Coronary artery (tissue), 2 donors: Measurements from ENCODE around the gene TIMELESS.
A peak's percentile ranks its signal among the peaks of the same experiment; 100 is the strongest.
"Not testable (repeated sequence)": the region's sequence is repeated elsewhere in the genome, so short reads cannot be mapped to it uniquely, and the experiment has no call there.

Experiments
- DNase-seq: peaks from one replicate; pipeline ENCODE4 v3.0.0-alpha.2; 2017; ENCODE audit warnings: low spot score
- H3K27ac ChIP-seq, 2 donors: fragments of 200-600 bp; sonication (generic); one replicate each; pipeline ENCODE4 v1.5.1; 2016 to 2019
- H3K4me3 ChIP-seq: fragments of 200-600 bp; sonication (generic); 2 replicates; pipeline ENCODE4 v1.5.1; 2016; ENCODE audit warnings: mild to moderate bottlenecking, moderate library complexity
- CTCF ChIP-seq: fragments of 200-600 bp; sonication (generic); IDR thresholded peaks from one replicate; pipeline ENCODE4 v1.5.1; 2019; ENCODE audit warnings: antibody characterized with exemption

TIMELESS gene

GRCh38 chr12:56454557-56454956 lies 5.3 kb upstream of the TIMELESS start, which contains the start of gene MIP:
TSS of gene MIP (minus strand) at chr12:56454657. CDS start at chr12:56454613, 44 bp downstream.
- Histone ChIP-seq H3K27ac (no peak within 1 kb of the TSS), H3K4me3 (no peak within 1 kb of the TSS)
- DNase-seq = no peak
- no peak for TF ChIP-seq CTCF

- TF ChIP-seq CTCF = no peak
- Histone ChIP-seq H3K27ac (no peak overlapping the region), H3K4me3 (no peak overlapping the region)
- DNase-seq = no peak
Measured at GRCh38 chr12:56451147-56451546, 1.9 kb upstream of the TIMELESS start.

- H3K4me3 ChIP-seq = no peak overlapping the region
- TF ChIP-seq CTCF = no peak
- DNase-seq = no peak
- no peak overlapping the region for H3K27ac ChIP-seq
Measured at GRCh38 chr12:56450241-56450640, 1.0 kb upstream of the TIMELESS start.

GRCh38 chr12:56449622-56449984 lies 377 bp upstream of the TIMELESS start:
- DNase-seq = no peak
- H3K27ac ChIP-seq = peak overlapping the region; percentile 87 to 88
- no peak for TF ChIP-seq CTCF

GRCh38 chr12:56443208-56443607 lies 6.0 kb downstream of the TIMELESS start:
- not testable (repeated sequence) for H3K27ac ChIP-seq, H3K4me3 ChIP-seq, DNase-seq

More at GRCh38 chr12:56449622-56449984, 377 bp upstream of the TIMELESS start:
- peak overlapping the region; percentile 76 for H3K4me3 ChIP-seq

- TF ChIP-seq CTCF = no peak
- H3K27ac ChIP-seq = no peak overlapping the region
- no peak for DNase-seq
- H3K4me3 ChIP-seq = no peak overlapping the region
Measured at GRCh38 chr12:56437430-56438176, 11.6 kb downstream of the TIMELESS start.

GRCh38 chr12:56434828-56435227 lies 14.4 kb downstream of the TIMELESS start:
- Histone ChIP-seq H3K4me3 (no peak overlapping the region), H3K27ac (no peak overlapping the region)
- no peak for DNase-seq
- TF ChIP-seq CTCF = no peak
